T-helper 1 cell treated with Interleukin-12 subunit alpha and Interleukin-12 subunit beta and Interleukin-4 antibody, amounts not matched to agents 30 μg/mL and 1 μg/mL, for 36 hours (primary cell): Measurements from ENCODE around the gene PITRM1.

Experiments used
- H3K27ac Mint-ChIP-seq: one replicate; pipeline ENCODE4 v1.8.0; 2021; ENCODE audit warnings: mild to moderate bottlenecking, mixed read lengths
- H3K27me3 Mint-ChIP-seq: one replicate; pipeline ENCODE4 v1.8.0; 2021; ENCODE audit warnings: low read depth, mixed read lengths
- H3K36me3 Mint-ChIP-seq: one replicate; pipeline ENCODE4 v1.8.0; 2021; ENCODE audit warnings: low read depth, mixed read lengths
- H3K4me1 Mint-ChIP-seq: one replicate; pipeline ENCODE4 v1.8.0; 2021; ENCODE audit warnings: low read depth, mixed read lengths
- H3K4me3 Mint-ChIP-seq: one replicate; pipeline ENCODE4 v1.8.0; 2021; ENCODE audit warnings: mild to moderate bottlenecking, moderate library complexity, mixed read lengths
- H3K9me3 Mint-ChIP-seq: one replicate; pipeline ENCODE4 v1.8.0; 2021; ENCODE audit warnings: mixed read lengths

Gene PITRM1

DNA sequence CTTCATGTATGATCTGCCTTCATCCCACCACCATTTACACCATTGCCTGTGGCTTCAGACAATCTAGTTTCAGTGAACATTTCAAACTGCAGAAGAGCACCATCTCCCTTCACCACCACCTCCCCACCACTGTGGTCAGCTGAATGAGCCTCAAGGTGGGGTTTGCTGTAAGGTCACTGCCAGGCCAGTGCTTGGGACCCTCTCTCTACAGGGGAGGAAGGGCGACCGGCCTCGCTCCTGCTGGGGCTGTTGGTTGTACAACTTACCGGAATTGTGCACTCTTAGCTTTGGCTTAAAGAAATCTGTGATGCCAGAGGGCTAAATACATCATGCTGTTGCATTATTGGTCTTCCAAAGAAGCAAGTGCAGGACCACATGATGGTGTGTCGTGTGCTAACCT, 78.6 kb downstream of the PITRM1 start:
- no peaks in the 10 kb centered on the region for H3K27me3 Mint-ChIP-seq
- peak overlapping the region; percentile 76 for H3K27ac Mint-ChIP-seq
- H3K9me3 Mint-ChIP-seq = no peaks in the 10 kb centered on the region
- H3K4me1 Mint-ChIP-seq = peaks cover 59% of the 10 kb centered on the region
- peak overlapping the region; percentile 19 for H3K4me3 Mint-ChIP-seq
- H3K36me3 Mint-ChIP-seq = peaks cover 40% of the 10 kb centered on the region

DNA sequence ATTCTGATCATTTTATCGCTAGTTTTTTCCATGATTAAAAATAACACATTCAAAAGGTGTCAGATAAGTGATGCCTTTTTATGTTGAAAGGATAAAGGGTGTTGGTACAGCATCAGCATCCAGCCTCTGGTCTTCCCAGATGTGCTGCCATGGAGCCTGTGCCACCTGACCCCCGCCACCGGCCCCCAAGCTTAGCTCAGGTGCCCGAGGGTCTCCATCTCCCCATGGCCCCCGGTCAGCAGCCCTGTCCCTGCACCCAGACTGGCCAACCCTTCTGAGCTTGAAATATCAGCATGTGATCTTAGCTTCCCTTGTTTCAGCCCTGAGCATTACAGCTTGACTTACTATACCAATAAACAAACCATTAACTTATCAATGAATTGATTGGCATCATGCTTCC, 80.7 kb downstream of the PITRM1 start:
- Mint-ChIP-seq H3K9me3 (no peaks in the 10 kb centered on the region), H3K4me3 (peak overlapping the region; percentile 8), H3K36me3 (peaks cover 37% of the 10 kb centered on the region), H3K27me3 (no peaks in the 10 kb centered on the region), H3K4me1 (peaks cover 56% of the 10 kb centered on the region), H3K27ac (peak overlapping the region; percentile 73)

DNA sequence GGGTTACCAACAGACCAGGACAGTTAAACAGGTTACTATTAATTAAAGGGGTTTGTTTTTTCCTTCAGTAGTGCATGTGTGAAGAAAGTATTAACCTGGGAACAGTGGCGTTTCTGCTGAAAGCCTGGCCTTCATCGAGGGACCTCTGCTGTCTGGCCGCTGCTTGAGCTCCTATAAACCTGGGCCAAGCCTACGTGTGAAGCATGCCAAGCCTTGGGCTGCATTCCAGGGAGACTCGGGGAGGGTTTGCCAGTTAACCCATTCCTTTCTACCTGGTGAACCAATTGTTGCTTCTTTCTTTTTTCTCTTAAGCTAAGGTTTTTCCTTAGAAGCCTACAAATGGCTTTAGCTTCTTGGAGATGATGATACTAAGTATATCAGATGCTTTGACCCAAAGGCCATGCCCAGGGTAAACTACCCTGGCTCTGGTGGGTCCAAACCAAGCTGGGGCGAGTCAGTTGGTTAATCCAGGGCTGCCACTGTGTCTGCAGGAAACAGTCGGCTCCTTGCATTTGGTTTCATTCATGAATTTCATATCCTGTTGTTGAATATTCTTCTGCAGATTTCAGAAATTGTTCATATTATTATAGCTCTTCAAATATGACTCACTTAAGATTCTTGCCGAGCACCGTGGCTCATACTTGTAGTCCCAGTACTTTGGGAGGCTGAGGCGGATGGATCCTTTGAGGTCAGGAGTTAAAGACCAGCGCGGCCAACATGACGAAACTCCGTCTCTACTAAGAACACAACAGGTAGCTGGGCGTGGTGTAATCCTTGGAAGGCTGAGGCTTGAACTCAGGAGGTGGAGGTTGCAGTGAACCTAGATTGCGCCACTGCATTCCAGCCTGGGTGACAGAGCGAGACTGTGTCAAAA, 81.4 kb downstream of the PITRM1 start:
- Mint-ChIP-seq H3K9me3 (no peaks in the 10 kb centered on the region), H3K4me3 (peak overlapping the region; percentile 66), H3K4me1 (peaks cover 57% of the 10 kb centered on the region), H3K36me3 (peaks cover 41% of the 10 kb centered on the region), H3K27me3 (no peaks in the 10 kb centered on the region), H3K27ac (peak overlapping the region; percentile 91)

- Mint-ChIP-seq H3K9me3 (no peaks in the 10 kb centered on the region), H3K36me3 (peaks cover 40% of the 10 kb centered on the region), H3K27ac (peak overlapping the region; percentile 15), H3K27me3 (no peaks in the 10 kb centered on the region), H3K4me1 (peaks cover 53% of the 10 kb centered on the region), H3K4me3 (no peak overlapping the region)
Observed at GRCh38 chr10:3090388-3090787, 82.2 kb downstream of the PITRM1 start.
